Stomach (tissue), 4 donors: ENCODE results near the gene TLNRD1.

Experiments
- EP300 ChIP-seq: sonication (generic); formaldehyde crosslinking; IDR thresholded peaks from one replicate; pipeline ENCODE4 v1.6.1; 2017; ENCODE audit warnings: antibody characterized with exemption
- POLR2A ChIP-seq, 4 donors: fragments of 450-650 bp; IDR thresholded peaks; one replicate each; pipeline ENCODE4 v1.6.1; 2016; ENCODE audit warnings: antibody characterized with exemption in 4 of 4, control low read depth in 2 of 4, mild to moderate bottlenecking in 1 of 4, moderate library complexity in 1 of 4
- POLR2AphosphoS5 ChIP-seq, 3 donors: sonication (generic); formaldehyde crosslinking; IDR thresholded peaks; one replicate each; pipeline ENCODE4 v1.6.1; 2016; ENCODE audit warnings: antibody characterized with exemption in 3 of 3
- TF ChIP-seq, protein P1 (sequence below), 7 experiments: fragments of 450-650 bp in 4 of 7; fragments of 200-600 bp in 3 of 7; sonication (generic) in 3 of 7; IDR thresholded peaks; one replicate each; pipeline ENCODE4 v1.5.1; 2016 to 2019; ENCODE audit warnings: antibody characterized with exemption in 7 of 7, control low read depth in 2 of 7, mild to moderate bottlenecking in 1 of 7

- TF ChIP-seq, protein P1, sequence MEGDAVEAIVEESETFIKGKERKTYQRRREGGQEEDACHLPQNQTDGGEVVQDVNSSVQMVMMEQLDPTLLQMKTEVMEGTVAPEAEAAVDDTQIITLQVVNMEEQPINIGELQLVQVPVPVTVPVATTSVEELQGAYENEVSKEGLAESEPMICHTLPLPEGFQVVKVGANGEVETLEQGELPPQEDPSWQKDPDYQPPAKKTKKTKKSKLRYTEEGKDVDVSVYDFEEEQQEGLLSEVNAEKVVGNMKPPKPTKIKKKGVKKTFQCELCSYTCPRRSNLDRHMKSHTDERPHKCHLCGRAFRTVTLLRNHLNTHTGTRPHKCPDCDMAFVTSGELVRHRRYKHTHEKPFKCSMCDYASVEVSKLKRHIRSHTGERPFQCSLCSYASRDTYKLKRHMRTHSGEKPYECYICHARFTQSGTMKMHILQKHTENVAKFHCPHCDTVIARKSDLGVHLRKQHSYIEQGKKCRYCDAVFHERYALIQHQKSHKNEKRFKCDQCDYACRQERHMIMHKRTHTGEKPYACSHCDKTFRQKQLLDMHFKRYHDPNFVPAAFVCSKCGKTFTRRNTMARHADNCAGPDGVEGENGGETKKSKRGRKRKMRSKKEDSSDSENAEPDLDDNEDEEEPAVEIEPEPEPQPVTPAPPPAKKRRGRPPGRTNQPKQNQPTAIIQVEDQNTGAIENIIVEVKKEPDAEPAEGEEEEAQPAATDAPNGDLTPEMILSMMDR (IDR thresholded peaks at IDR 0.05), result no peak
- no peak for TF ChIP-seq POLR2AphosphoS5 (IDR thresholded peaks at IDR 0.05)
- no peak for TF ChIP-seq POLR2A (IDR thresholded peaks at IDR 0.05)
- TF ChIP-seq EP300, result no peak
Observed at GRCh38 chr15:81015621-81016488, 15.1 kb downstream of the TLNRD1 start.
